ENCODE data around the gene HS3ST4.

The HS3ST4 gene

GRCh38 chr16:25709213-25709612 is 17.5 kb downstream of the HS3ST4 start:
- Mint-ChIP-seq H3K36me3 (ENCODE audit: low read depth) (no peaks in the 10 kb centered on the region), H3K9me3 (no peaks in the 10 kb centered on the region), H3K4me1 (ENCODE audit: low read depth) (no peaks in the 10 kb centered on the region), H3K4me3 (no peak overlapping the region), H3K27me3 (peaks cover 8% of the 10 kb centered on the region), H3K27ac (no peak overlapping the region)
- intact Hi-C loops (cut with micrococcal nuclease) = no loop called here

GRCh38 chr16:25713785-25714570 is 22.2 kb downstream of the HS3ST4 start:
- H3K4me1 Mint-ChIP-seq (ENCODE audit: low read depth) = no peaks in the 10 kb centered on the region
- no peak overlapping the region for H3K4me3 Mint-ChIP-seq
- peaks cover 5% of the 10 kb centered on the region for H3K27me3 Mint-ChIP-seq
- intact Hi-C loops (cut with micrococcal nuclease) = no loop called here
- H3K27ac Mint-ChIP-seq = no peak overlapping the region
- H3K9me3 Mint-ChIP-seq = no peaks in the 10 kb centered on the region
- no peaks in the 10 kb centered on the region for H3K36me3 Mint-ChIP-seq (ENCODE audit: low read depth)

GRCh38 chr16:25716186-25716585 is 24.4 kb downstream of the HS3ST4 start:
- intact Hi-C loops (cut with micrococcal nuclease) = no loop called here

GRCh38 chr16:25721439-25721838 is 29.7 kb downstream of the HS3ST4 start:
- Mint-ChIP-seq H3K36me3 (ENCODE audit: low read depth) (no peaks in the 10 kb centered on the region), H3K4me3 (no peak overlapping the region), H3K27ac (no peak overlapping the region), H3K27me3 (peaks cover 2% of the 10 kb centered on the region), H3K9me3 (no peaks in the 10 kb centered on the region), H3K4me1 (ENCODE audit: low read depth) (no peaks in the 10 kb centered on the region)
- intact Hi-C loops (cut with micrococcal nuclease) = no loop called here

More at GRCh38 chr16:25716186-25716585, 24.4 kb downstream of the HS3ST4 start:
- Mint-ChIP-seq H3K9me3 (no peaks in the 10 kb centered on the region), H3K27me3 (no peaks in the 10 kb centered on the region), H3K4me1 (ENCODE audit: low read depth) (no peaks in the 10 kb centered on the region), H3K27ac (no peak overlapping the region), H3K36me3 (ENCODE audit: low read depth) (no peaks in the 10 kb centered on the region), H3K4me3 (no peak overlapping the region)

GRCh38 chr16:25726430-25727098 is 34.8 kb downstream of the HS3ST4 start:
- H3K4me3 Mint-ChIP-seq = no peak overlapping the region
- intact Hi-C loops (cut with micrococcal nuclease) = no loop called here
- no peaks in the 10 kb centered on the region for H3K36me3 Mint-ChIP-seq (ENCODE audit: low read depth)

GRCh38 chr16:25729188-25729915 is 37.6 kb downstream of the HS3ST4 start:
- intact Hi-C loops (cut with micrococcal nuclease) = no loop called here
- peaks cover 4% of the 10 kb centered on the region for H3K27me3 Mint-ChIP-seq

More at GRCh38 chr16:25726430-25727098, 34.8 kb downstream of the HS3ST4 start:
- Mint-ChIP-seq H3K27ac (no peak overlapping the region), H3K27me3 (peaks cover 4% of the 10 kb centered on the region), H3K4me1 (ENCODE audit: low read depth) (no peaks in the 10 kb centered on the region), H3K9me3 (no peaks in the 10 kb centered on the region)

GRCh38 chr16:25730396-25730795 is 38.6 kb downstream of the HS3ST4 start:
- Mint-ChIP-seq H3K4me1 (ENCODE audit: low read depth) (no peaks in the 10 kb centered on the region), H3K36me3 (ENCODE audit: low read depth) (no peaks in the 10 kb centered on the region), H3K27me3 (peaks cover 2% of the 10 kb centered on the region)

More at GRCh38 chr16:25729188-25729915, 37.6 kb downstream of the HS3ST4 start:
- no peaks in the 10 kb centered on the region for H3K36me3 Mint-ChIP-seq (ENCODE audit: low read depth)
- H3K9me3 Mint-ChIP-seq = no peaks in the 10 kb centered on the region
- no peaks in the 10 kb centered on the region for H3K4me1 Mint-ChIP-seq (ENCODE audit: low read depth)
- H3K4me3 Mint-ChIP-seq = no peak overlapping the region
- no peak overlapping the region for H3K27ac Mint-ChIP-seq

GRCh38 chr16:25734430-25735385 is 42.9 kb downstream of the HS3ST4 start:
- no peaks in the 10 kb centered on the region for H3K9me3 Mint-ChIP-seq
- H3K27me3 Mint-ChIP-seq = peaks cover 2% of the 10 kb centered on the region
- no peak overlapping the region for H3K27ac Mint-ChIP-seq
- intact Hi-C loops (cut with micrococcal nuclease) = no loop called here
- H3K36me3 Mint-ChIP-seq (ENCODE audit: low read depth) = no peaks in the 10 kb centered on the region
- H3K4me1 Mint-ChIP-seq (ENCODE audit: low read depth) = no peaks in the 10 kb centered on the region
- H3K4me3 Mint-ChIP-seq = no peak overlapping the region

More at GRCh38 chr16:25730396-25730795, 38.6 kb downstream of the HS3ST4 start:
- H3K9me3 Mint-ChIP-seq = no peaks in the 10 kb centered on the region
- H3K4me3 Mint-ChIP-seq = no peak overlapping the region
- H3K27ac Mint-ChIP-seq = no peak overlapping the region
- intact Hi-C loops (cut with micrococcal nuclease) = no loop called here

- intact Hi-C loops (cut with micrococcal nuclease) = no loop called here
- H3K27ac Mint-ChIP-seq = no peak overlapping the region
- H3K4me1 Mint-ChIP-seq (ENCODE audit: low read depth) = no peaks in the 10 kb centered on the region
- no peak overlapping the region for H3K4me3 Mint-ChIP-seq
- no peaks in the 10 kb centered on the region for H3K9me3 Mint-ChIP-seq
- H3K36me3 Mint-ChIP-seq (ENCODE audit: low read depth) = no peaks in the 10 kb centered on the region
- H3K27me3 Mint-ChIP-seq = no peaks in the 10 kb centered on the region
Observed at GRCh38 chr16:25735645-25736044, 43.9 kb downstream of the HS3ST4 start.

- Mint-ChIP-seq H3K36me3 (ENCODE audit: low read depth) (no peaks in the 10 kb centered on the region), H3K27me3 (no peaks in the 10 kb centered on the region), H3K9me3 (peaks cover 9% of the 10 kb centered on the region), H3K27ac (no peak overlapping the region), H3K4me1 (ENCODE audit: low read depth) (no peaks in the 10 kb centered on the region), H3K4me3 (no peak overlapping the region)
- intact Hi-C loops (cut with micrococcal nuclease) = no loop called here
Observed at GRCh38 chr16:25747160-25747758, 55.5 kb downstream of the HS3ST4 start.

- no peak overlapping the region for H3K4me3 Mint-ChIP-seq
- no peaks in the 10 kb centered on the region for H3K36me3 Mint-ChIP-seq (ENCODE audit: low read depth)
- intact Hi-C loops (cut with micrococcal nuclease) = no loop called here
- peaks cover 9% of the 10 kb centered on the region for H3K9me3 Mint-ChIP-seq
- no peaks in the 10 kb centered on the region for H3K27me3 Mint-ChIP-seq
- no peaks in the 10 kb centered on the region for H3K4me1 Mint-ChIP-seq (ENCODE audit: low read depth)
- H3K27ac Mint-ChIP-seq = no peak overlapping the region
Observed at GRCh38 chr16:25748092-25748654, 56.4 kb downstream of the HS3ST4 start.

- intact Hi-C loops (cut with micrococcal nuclease) = no loop called here
- H3K4me1 Mint-ChIP-seq (ENCODE audit: low read depth) = no peaks in the 10 kb centered on the region
- H3K27ac Mint-ChIP-seq = no peak overlapping the region
- H3K36me3 Mint-ChIP-seq (ENCODE audit: low read depth) = no peaks in the 10 kb centered on the region
- H3K4me3 Mint-ChIP-seq = no peak overlapping the region
- peaks cover 9% of the 10 kb centered on the region for H3K9me3 Mint-ChIP-seq
- no peaks in the 10 kb centered on the region for H3K27me3 Mint-ChIP-seq
Observed at GRCh38 chr16:25750488-25751216, 58.9 kb downstream of the HS3ST4 start.
